Stimulated activated CD8-positive, alpha-beta memory T cell treated with anti-CD3 and anti-CD28 coated beads, Interleukin-2, amount 100 ng/mL, for 1 hour (primary cell): ENCODE results near the gene FIGNL2.
"Not testable (repeated sequence)": the region's sequence is repeated elsewhere in the genome, so short reads cannot be mapped to it uniquely, and the experiment has no call there.

Experiments used
- DNase-seq, 2 donors: peaks; one replicate each; pipeline ENCODE4 v3.0.0-alpha.2; 2020; ENCODE audit warnings: low read depth in 2 of 2

Gene FIGNL2, protein sequence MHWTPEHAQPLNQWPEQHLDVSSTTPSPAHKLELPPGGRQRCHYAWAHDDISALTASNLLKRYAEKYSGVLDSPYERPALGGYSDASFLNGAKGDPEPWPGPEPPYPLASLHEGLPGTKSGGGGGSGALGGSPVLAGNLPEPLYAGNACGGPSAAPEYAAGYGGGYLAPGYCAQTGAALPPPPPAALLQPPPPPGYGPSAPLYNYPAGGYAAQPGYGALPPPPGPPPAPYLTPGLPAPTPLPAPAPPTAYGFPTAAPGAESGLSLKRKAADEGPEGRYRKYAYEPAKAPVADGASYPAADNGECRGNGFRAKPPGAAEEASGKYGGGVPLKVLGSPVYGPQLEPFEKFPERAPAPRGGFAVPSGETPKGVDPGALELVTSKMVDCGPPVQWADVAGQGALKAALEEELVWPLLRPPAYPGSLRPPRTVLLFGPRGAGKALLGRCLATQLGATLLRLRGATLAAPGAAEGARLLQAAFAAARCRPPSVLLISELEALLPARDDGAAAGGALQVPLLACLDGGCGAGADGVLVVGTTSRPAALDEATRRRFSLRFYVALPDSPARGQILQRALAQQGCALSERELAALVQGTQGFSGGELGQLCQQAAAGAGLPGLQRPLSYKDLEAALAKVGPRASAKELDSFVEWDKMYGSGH

DNA sequence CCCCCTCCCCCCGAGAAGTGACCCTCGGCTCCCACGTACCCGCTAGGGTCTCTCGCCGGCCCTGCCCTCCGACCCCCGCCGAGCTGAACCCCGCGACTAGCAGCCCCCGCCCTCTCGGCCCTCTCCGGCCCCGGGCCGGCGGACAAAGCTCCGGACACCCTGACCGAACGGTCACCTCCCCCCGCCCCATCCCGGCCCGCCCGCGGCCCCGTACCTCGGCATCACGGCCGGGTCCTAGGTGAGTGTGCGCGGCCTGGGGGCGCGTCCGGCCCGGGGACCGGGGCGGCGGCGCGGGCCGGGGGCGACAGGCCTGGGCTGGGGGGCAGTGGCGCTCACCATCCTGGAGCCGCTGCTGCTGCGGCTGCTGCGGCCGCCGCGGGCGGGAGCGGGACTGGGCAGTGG, at the start of gene FIGNL2:
Gene FIGNL2 (minus strand): TSS at position 393 of the 402 bp plus-strand sequence. CDS start 26,305 bp downstream, outside the sequence.
- DNase-seq: no peak

DNA sequence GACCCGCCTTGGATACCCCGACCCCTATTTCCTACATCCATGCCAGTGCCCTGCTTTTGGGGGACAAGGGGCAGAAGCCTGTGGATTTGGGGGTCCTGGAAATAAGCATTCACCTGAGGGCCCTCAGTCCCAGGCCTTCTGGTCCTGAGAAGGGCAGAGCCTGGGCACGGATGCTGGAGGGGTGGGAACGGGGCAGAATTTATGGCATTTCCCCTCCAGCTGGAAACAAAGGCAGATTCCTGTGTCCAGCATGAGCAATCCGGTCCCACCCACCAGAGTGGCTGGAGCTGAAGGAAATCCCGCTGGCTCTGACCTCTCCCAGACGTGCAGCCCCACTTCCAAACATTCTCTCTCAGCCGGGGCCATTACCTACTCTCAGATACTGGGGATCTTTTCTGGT, 48.7 kb upstream of the FIGNL2 start:
- DNase-seq: no peak

DNA sequence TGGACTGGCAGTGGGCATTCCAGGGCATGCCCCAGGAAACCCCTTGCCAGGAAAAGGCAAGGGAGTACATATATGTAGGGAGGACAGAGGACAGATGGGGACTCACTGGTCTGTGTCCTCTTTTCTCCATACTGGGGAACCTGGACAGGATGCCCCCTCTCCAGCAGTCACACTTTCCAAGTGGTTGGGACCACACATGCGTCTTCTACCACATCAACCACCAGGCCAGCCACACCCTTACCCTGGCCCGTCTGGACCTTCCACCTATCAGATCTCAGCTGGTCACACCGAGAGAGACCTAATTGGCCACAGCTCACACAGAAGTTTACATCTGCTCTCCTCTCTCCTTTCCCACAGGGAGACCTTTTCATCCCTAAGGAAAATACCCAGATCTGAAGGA, 47.7 kb upstream of the FIGNL2 start:
- DNase-seq: no peak

DNA sequence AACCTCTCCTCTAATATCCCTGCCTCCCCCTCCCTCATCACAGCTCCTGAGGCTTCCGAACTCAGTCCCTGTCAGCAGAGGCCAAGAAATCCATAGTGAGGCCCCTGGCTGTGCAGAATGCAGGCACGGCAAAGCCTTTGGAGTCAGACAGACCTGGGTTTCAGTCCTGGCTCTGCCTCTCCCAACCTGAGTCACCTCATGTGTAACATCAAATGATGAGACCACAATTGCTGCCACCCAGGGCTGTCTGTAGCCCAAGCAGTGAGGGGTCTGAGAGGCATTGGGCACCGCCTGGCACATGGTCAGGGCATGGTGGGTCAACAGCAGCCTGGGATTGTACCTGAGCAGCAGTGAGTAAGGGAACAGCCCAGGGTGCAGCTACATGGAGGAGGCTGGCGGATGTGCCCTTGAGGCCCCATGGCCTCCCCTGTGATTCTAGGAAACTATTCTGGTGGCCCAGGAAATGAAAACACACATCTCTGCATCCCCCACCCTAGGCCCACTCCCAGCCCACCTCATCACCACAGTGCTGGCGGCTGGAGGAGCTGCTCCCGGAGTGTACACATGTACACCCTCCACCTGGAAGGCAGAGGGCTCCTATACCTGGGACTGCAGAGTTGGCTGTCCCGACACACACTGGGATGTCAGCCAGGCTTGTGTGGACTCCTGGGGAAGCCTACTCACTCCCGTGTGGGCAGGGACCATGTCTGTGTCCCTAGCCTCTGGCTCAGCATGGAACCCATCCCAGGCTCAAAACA, 47.0 kb upstream of the FIGNL2 start:
- DNase-seq: no peak

DNA sequence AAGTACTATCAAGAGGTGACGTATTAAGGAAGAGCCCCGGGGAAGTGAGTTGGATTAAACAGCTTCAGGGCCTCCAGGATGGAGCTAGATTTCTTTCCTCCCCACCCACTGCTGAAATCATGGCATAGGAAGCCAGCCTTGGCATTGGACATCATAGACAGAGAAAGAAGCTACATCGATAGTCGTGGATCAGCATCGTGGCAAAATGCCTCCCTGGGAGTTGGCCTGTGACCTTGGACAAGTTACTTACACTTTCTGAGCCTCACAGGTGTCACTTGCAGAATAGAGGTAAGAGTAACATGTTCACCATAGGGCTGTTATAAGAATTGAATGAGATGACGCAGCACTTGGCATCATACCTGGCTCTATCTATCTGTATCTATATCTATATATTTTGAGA, 45.3 kb upstream of the FIGNL2 start:
- no peak for DNase-seq

DNA sequence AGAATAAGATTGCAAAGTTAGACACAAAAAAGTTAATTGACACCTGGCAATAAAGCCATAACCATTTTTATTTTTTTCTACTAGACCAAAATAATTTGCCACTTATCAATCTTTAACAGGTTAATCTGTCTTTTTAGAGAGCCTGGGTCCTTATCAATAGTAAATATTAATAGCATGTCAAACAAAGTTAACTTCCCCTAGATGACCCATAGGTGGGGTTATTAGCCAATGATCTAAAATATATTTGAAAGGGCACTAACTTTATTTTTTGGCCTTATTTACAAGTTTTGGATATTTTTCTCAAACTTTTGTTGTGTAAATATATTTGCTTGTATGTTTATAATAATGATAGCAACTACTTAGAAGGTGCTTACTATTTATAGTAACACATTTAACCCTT, 43.3 kb upstream of the FIGNL2 start:
- no peak for DNase-seq

DNA sequence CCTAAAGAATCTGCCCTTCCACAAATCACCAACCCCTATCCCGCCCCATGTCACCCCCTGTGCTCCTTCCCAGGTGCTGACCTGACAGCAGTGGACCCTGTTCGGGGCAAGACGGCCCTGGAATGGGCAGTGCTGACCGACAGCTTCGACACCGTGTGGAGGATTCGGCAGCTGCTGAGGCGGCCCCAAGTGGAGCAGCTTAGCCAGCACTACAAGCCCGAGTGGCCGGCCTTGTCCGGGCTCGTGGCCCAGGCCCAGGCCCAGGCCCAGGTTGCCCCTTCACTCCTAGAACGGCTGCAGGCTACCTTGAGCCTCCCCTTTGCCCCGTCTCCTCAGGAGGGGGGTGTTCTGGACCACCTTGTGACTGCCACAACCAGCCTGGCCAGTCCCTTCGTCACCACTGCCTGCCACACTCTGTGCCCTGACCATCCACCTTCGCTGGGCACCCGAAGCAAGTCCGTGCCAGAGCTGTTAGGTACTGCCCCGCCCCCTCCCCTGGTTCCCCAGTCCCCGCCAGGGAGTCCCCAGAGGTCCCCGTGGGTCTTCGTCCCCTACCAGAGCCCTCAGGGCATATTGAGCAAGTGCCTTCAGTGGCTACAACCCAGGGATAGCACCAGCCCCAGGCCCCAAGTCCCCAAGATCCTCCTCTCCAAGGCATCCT, 42.1 kb upstream of the FIGNL2 start:
- DNase-seq: no peak

DNA sequence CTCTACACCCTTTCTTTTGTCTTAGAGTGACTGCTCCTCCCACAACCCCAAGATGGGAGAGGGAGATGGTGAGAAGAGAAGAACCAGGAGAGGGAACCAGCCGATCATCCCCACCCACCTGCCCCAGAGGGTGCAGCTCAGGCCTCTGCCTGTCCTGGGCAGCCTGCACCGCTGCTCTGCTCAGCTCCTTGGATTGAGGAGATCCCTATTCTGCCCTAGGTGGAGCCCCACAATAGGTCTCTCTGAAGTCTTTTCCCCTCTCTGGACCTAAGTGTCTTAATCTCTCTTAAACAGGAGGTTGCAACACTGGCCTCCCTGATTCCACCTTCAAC, 41.6 kb upstream of the FIGNL2 start:
- DNase-seq: no peak

DNA sequence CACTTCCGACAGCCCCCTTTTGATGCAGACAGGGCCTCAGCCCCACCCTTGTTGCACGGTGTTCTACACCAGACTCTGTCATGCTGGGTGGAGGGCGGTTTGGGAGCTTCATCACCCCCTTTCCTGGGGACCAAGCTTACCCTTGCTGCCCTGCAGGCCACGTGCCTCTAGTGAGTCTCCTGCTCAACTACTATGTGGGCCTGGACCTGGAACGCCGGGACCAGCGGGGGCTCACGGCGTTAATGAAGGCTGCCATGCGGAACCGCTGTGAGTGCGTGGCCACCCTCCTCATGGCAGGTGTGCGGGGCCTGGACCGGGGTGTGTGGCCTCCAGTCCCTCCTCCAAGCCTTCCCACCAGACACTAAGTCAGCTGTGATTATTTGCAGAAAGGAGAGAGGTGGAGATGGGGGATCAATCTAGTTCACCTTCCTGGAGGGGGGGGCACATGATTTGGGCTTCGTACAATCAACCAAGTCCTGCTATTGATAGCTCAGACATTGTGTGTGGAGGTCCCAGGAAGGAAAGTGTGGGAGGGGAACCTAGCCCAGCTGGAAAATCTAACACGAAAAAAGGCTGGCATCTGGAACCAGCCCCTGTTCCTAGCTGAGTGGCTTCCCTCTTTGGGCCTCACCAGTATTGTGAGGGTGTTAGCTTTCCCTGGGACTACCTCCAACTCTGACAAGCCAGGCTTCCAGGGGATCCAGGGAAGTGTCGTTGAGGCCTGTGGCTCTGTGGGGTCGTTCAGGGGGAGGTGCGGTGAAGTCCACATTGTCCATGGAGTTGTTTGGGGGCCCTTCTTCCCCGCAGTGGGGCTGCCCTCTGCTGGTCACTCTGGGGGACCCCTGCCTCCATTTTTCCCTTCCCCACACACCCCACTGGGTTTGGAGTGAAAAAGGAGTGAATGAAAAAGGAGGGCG, 41.0 kb upstream of the FIGNL2 start:
- no peak for DNase-seq

DNA sequence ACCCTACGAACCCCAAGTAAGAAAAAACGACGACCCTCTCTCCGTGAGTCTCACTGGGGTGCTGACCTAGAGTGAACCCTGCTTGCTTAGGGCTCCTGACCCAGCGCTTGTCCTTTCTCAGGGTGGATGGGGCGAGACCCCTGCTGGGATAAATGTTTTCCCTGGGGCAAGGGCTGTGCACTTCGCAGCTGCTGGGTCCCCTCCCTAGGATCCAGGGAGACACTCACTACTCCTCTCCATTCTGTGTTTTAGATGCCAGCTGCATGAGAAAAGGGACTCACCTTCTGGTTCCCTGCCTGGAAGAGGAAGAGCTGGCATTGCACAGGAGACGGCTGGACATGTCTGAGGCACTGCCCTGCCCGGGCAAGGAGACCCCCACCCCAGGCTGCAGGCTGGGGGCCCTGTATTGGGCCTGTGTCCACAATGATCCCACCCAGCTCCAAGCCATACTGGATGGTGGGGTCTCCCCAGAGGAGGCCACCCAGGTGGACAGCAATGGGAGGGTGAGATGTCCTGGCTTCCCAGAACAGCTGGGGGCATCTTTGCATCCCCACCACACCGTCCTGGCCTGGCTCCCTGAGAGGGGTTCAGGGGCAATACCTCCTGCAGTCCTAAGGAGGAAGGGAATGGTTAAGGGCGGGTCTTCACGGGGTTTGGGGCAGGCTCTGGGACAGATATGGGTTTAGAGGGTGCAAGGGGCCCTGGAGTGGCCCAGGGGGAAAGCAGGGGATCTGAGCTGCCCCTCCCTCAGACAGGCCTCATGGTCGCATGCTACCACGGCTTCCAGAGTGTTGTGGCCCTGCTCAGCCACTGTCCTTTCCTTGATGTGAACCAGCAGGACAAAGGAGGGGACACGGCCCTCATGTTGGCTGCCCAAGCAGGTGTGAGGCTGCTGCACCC, 40.0 kb upstream of the FIGNL2 start:
- no peak for DNase-seq

DNA sequence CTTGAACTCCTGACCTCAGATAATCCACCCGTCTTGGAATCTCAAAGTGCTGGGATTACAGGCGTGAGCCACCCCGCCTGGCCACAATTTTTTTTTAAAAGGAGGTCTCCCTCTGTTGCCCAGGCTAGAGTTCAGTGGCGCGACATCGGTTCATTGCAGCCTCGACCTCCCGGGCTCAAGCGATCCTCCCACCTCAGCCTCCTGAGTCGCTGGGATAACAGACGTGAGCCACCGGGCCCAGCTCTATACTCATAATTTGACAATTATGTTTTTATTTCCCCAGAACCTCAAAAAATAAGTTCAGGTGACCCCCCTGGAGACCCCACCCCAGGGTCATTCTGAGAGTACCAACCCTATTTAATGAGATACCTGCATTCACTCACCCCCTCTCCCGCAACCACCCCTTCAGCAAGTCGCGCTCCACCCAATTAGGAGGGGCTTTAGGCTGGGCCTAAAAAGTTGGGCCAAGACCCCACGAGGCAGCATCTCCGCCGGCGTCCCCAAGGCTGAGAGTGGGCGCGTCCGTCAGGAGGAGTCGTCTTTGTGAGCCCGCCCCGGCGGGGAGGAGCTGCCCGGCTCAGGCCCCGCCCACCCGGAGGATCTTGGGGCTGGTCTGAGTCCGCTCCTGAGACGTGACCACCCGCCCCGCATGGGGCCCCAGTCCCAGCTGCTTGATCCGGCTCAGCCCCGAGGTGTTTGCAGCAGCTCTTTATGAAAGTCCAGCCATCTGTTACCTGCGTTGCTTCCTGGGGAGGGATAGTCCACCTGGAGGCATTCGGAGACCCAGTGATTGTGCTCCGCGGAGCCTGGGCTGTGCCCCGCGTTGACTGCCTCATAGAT, 39.2 kb upstream of the FIGNL2 start, which contains the start of gene ANKRD33:
Gene ANKRD33 (plus strand): TSS at position 628 of the 840 bp plus-strand sequence. CDS start 84 bp downstream, at position 712.
- no peak for DNase-seq

DNA sequence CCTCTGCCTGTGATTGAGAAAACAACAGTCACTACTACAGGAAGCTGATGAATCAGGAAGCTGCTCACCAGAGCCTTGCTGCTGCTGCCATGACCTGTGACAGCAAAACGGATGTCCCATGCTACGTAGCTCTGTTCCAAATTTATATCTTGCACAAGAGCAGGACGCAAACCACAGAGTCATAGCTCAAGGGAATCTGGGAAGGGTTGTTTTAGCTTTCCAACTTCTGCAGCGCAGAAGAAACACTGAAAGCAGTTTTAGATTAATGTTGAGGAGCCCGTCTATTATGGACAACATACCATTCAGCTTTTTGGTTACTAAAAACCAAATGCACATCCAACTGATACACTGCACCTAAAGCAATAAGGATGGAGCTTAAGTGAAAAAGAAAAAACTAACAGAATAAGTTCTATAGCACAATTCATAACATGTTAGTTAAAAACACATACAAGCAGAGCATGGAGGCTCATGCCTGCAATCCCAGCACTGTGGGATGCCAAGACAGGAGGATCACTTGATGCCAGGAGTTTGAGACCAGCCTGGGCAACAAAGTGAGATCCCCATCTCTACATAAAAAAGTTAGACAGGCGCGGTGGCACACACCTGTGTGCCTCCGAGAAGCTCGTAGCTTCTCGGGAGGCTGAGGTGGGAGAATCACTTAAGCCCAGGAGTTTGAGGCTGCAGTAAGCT, 37.6 kb upstream of the FIGNL2 start:
- DNase-seq: no peak

DNA sequence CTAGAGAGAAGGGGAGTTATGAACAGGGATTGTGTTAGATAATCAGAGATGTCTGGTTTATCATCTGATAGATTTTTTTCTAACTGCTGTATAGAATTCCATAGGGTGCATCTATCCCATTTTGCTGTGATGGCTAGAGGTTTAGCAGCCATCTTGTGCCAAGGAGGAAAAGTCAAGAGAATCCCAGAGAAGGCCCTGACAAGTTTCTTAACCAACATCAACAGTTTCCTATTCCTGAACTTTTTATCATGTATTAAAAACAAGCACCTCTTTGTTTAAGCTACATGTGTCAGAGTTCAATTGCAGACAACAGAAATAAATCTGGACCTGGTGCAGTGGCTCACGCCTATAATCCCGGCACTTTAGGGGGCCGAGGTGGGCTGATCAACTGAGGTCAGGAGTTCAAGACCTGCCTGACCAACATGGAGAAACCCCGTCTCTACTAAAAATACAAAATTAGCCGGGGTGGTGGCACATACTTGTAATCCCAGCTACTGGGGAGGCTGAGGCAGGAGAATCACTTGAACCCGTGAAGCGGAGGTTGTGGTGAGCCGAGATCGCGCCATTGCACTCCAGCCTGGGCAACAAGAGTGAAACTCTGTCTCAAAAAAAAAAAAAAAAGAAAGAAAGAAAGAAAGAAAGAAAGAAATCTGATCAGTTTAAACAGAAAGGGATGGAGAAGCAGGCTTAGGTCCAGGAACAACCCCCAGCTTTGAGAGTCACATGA, 36.9 kb upstream of the FIGNL2 start:
- DNase-seq: not testable (repeated sequence)

DNA sequence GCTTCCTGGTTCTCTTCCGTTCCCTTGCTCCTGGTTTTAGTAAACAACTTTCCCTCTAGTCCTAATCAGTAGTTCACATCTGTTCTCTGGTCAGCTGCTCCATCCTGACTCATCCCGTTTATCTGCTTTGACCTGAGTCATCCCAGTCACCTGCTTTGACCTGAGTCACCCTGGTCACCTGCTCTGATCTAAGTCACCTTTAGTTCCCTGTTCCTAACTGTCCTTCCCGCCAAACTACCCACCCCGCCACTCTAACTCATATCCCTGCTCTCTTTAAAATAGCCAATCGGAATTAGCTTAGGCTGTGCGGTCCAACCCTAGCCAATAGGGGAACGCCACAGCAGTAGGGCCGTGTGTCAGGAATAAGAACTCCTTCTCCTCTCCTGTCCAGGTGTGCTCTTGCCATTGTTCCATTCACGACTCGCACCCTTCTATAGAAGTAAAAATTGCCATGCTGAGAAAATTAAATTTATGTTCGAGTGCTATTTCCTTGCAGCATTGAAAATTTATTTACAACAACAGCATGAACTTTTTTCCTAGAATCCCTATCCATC, 36.2 kb upstream of the FIGNL2 start:
- DNase-seq: no peak

DNA sequence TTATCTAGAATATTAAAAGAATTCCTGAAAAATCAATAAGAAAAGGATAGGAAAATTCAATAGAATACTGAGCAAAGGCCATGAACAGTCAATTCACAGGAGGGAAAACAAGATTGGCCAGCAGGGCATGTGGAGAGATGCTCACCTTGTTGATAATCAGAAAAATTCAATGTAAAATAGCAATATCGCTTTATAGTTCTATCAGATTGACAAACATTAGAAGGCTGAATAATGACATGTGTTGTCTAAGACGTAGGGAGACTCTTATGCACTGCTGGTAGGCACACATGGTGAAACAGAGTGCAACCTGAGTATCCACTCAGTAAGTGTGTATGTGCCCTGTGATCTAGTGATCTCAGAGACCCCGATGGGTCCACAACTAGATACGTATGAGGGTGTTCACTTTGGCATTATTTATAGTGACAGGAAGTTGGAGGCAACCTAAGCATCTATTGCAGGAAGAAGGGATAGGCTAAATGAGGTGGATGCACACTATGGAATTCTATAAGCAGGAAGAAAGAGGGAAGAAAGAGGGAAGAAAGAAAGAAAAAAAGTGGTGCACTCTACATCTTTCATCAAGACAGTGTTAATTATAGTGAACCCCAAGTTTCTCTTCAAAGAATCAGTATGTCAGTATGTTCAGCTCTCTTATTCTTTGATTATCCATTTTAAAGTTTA, 35.6 kb upstream of the FIGNL2 start:
- DNase-seq: no peak

DNA sequence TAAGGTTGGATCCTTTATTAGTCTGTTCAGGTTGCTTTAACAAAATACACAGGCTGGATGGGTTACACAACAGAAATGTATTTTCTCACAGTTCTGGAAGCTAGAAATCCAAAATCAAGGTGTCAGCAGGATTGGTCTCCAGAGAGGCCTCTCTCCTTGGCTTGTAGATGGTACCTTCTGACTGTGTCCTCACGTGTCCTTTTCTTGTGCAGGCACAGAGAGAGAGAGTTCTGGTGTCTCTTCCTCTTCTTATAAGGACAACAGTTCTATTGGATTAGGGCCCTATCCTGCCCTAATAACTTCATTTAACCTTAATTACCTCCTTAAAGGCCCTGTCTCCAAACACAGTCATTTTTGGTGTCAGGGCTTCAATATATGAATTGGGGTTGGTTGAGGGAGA, 34.8 kb upstream of the FIGNL2 start:
- DNase-seq: no peak

DNA sequence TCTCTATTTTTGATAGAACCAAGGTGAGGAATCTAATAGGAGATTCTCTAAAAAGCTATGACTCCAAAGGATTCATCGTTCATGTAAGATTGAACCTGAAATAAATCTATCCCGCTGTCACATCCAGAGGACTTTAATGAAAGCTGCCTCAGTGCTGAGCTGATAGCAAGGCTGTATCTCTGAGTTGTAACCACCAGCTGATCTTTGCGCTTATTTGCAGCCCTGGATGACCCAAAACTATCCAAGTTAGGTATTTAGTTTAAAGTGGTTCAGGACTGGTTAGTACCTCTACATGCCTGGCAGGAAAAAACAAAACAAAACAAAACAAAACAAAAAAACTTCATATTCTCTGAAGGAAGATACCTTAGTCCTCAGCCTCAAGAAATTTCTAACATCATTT, 30.6 kb upstream of the FIGNL2 start:
- DNase-seq: no peak
